ENCODE results near the gene KCNN3.

The KCNN3 gene

GRCh38 chr1:154874465-154874864 lies 4.4 kb upstream of the KCNN3 start:
- TF ChIP-seq TCF4 (CRISPR knock-in tag; IDR thresholded peaks at IDR 0.05; ENCODE audit: borderline replicate concordance) (no peak), BACH2 (CRISPR knock-in tag; IDR thresholded peaks at IDR 0.05; ENCODE audit: borderline replicate concordance) (no peak), TOX (CRISPR knock-in tag; IDR thresholded peaks at IDR 0.05; ENCODE audit: borderline replicate concordance) (no peak), SNAI2 (CRISPR knock-in tag; IDR thresholded peaks at IDR 0.05) (no peak), OSR1 (CRISPR knock-in tag; IDR thresholded peaks at IDR 0.05) (no peak), ZNF565 (CRISPR knock-in tag; conservative IDR thresholded peaks at IDR 0.05; ENCODE audit: low read depth) (no peak), POU6F1 (CRISPR knock-in tag; IDR thresholded peaks at IDR 0.05; ENCODE audit: borderline replicate concordance, low read depth) (no peak), PPARA (CRISPR knock-in tag; IDR thresholded peaks at IDR 0.05; ENCODE audit: borderline replicate concordance) (no peak), ARNTL (CRISPR knock-in tag; IDR thresholded peaks at IDR 0.05; ENCODE audit: borderline replicate concordance, low read depth) (no peak), CREB5 (CRISPR knock-in tag; IDR thresholded peaks at IDR 0.05; ENCODE audit: low read depth) (no peak), ISL1 (CRISPR knock-in tag; IDR thresholded peaks at IDR 0.05) (no peak), RARB (CRISPR knock-in tag; IDR thresholded peaks at IDR 0.05) (no peak), ZNF8 (CRISPR knock-in tag; IDR thresholded peaks at IDR 0.05) (no peak), PATZ1 (CRISPR knock-in tag; IDR thresholded peaks at IDR 0.05; ENCODE audit: borderline replicate concordance) (no peak), ZFP3 (CRISPR knock-in tag; IDR thresholded peaks at IDR 0.05) (no peak), ZNF70 (CRISPR knock-in tag; IDR thresholded peaks at IDR 0.05) (no peak), CSDC2 (CRISPR knock-in tag; IDR thresholded peaks at IDR 0.05) (no peak), ESRRG (CRISPR knock-in tag; IDR thresholded peaks at IDR 0.05) (no peak), ZFP30 (CRISPR knock-in tag; IDR thresholded peaks at IDR 0.05) (no peak), CSRNP3 (CRISPR knock-in tag; IDR thresholded peaks at IDR 0.05) (no peak)
- no peak for ATAC-seq

- TF ChIP-seq CREB5 (CRISPR knock-in tag; IDR thresholded peaks at IDR 0.05; ENCODE audit: low read depth), result no peak
- TF ChIP-seq TOX (CRISPR knock-in tag; IDR thresholded peaks at IDR 0.05; ENCODE audit: borderline replicate concordance), result no peak
- TF ChIP-seq ZNF565 (CRISPR knock-in tag; conservative IDR thresholded peaks at IDR 0.05; ENCODE audit: low read depth), result no peak
- TF ChIP-seq OSR1 (CRISPR knock-in tag; IDR thresholded peaks at IDR 0.05), result no peak
- TF ChIP-seq TSHZ2 (CRISPR knock-in tag; IDR thresholded peaks at IDR 0.05), result no peak
- TF ChIP-seq BACH2 (CRISPR knock-in tag; IDR thresholded peaks at IDR 0.05; ENCODE audit: borderline replicate concordance), result no peak
- no peak for TF ChIP-seq CSDC2 (CRISPR knock-in tag; IDR thresholded peaks at IDR 0.05)
- no peak for TF ChIP-seq SNAI2 (CRISPR knock-in tag; IDR thresholded peaks at IDR 0.05)
- TF ChIP-seq ZNF8 (CRISPR knock-in tag; IDR thresholded peaks at IDR 0.05), result no peak
- ATAC-seq, result no peak
Measured at GRCh38 chr1:154873321-154873950, 3.4 kb upstream of the KCNN3 start.

Data from SK-N-SH treated with all-trans-retinoic acid at 6 μM for 48 hours (cell line).